Hippocampal formation (tissue), 2 donors: Measurements from ENCODE around the gene VAT1L.

ENCODE experiments used
- DNase-seq, 2 donors: peaks; one replicate each; lab custom pipeline; 2025; lab: John Stamatoyannopoulos, UW

The VAT1L gene

DNA sequence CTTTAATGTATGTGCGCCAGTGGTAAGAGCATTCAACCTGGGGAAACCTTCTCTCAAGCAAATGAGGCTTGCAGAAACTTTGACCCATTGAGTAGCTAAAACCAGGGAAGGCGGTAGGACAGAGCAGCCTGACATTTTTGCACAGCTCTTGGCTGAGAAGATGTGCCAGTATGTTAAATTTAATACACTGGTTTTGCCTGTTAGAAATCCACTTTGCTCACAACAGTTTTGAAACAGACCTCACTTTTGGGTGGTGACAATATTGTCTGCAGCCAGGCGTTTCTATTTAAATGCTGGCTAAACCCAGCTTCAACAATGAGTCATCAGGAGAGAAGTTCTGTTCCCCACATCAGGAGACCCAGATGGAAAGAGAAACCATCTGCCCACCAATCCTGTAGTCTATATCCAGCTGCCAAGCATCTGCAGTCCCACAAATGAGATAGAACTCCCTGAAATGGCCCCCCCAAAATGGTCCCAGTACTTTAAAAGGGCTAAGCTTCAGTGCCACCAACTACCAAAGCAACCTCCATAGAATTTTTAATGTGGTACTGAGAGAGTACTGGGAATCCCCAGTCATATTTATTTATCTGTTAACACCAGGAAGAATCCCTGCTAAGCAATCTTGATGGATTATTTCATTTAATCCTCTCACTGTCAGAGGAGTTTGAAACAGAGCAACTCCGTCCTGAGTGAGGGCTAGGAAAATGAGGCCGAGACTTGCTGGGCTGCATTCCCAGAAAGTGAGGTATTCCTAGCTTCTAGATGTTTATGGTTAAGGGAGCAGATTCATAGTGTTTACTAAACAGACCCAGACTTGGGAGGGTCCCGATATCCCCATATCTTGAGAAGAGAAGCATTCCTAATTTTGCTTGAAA, 205.0 kb downstream of the VAT1L start:
- DNase-seq = peak in 1 of 2 donors; percentile 9

DNA sequence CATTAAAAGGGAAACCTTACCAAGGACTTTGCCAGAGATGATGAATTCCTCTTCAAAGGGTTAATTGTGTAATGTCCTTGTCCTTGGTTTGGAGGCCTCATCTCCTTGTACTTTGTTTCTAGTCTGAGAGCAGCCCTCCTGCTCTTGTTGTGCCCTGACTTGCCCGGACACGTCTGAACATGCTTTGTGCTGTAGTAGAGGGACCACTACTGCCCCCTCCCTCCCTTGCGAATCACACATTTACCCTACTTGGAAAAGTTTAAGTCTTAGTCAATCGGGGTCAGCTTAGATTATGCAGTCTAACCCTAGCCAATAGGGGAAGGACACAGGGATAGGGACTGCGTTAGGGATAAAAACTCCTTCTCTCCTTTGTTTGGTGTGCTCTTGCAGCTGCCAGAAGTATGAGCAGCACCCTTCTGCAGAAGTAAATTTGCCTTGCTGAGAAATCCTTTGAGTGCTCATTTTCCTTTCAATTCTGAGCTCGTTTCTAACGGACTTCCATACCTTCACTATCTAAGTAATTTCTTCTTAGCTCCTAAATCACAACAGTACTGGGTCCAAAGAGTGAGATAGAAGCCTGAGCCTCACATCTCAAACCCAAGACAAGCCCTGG, 207.6 kb downstream of the VAT1L start:
- DNase-seq = no peak

DNA sequence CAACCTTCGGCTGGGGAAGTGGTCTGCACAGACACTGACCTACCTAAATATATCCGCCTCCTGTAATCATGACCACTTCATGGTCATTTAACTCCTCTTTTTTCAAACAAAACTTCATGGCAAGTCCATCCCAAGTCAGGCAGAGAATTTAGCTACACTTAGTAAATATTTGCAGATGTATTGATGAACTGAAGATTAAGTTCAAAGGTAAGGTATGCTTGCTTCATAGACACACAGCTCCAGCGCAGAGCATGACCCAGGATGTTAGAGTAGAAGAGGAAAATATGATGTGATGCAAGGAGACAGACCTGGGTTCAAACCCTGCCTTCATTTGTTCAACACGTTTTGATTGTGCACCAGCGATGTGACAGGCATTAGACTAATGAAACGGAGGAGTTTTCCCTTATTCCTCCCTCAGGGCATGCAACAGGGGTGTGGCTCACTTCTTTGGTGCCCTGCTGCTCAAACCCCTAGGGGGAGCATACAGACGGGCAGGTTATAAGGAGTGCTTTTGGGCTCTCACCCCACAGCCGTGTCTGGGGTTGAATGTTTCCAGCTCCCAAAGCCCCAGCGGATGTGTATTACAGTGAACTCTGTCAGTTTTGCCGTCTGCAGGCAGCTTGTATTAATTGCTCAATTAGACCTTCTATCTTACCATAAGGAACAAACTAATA, 210.1 kb downstream of the VAT1L start:
- DNase-seq = no peak

DNA sequence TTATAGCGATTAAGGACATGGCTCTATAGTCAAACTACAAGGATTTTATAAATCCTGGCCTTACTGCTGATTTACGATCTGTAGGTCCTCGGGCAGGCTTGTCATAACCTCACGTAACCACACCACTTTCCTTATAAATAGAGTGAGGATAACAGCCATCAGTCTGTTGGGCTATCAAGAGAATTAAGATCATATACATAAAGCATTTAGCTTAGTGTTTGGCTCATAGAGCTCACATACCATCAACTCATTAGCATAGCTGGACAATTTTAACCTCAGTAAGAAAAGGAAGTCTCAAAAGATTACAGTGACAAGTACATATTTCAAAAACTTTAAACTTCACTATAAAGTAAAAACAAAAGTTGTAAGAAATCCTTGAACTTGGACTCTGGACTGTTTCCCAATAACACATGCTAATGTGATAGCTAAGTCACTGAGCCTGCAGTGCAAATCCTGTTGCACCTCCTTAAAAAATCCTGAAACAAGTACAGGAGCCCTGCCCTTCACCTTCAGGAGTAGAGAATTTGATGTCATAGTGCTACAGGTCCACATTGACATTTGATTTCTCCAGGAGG, 213.2 kb downstream of the VAT1L start:
- no peak for DNase-seq

DNA sequence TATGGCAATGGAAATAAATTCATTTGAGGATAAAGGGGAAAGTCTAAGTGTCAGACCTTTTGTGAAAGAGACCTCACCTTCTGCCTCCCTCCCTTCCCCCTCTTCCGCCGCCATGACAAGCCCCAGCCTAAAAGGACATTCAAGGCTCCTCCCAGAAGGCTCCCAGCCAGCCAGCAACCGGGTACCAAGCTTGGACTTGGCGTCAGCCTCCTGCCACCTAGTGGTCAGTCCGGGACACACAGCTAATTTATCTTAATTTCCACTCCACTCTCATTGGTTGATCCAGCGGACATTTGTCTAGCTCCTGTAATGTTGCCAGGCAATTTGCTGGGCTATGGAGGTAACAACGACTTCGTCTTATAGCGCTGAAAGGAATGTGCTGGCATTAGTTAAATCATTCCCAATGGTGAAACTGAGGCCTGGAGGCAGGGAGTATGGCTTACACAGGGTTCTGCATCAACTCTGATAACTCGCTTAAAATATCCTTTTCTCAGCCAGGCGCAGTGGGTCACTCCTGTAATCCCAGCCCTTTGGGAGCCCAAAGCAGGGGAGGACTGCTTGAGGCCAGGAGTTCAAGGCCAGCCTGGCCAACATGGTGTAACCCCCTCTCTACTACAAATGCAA, 214.7 kb downstream of the VAT1L start:
- peak; percentile 31 to 49 for DNase-seq

DNA sequence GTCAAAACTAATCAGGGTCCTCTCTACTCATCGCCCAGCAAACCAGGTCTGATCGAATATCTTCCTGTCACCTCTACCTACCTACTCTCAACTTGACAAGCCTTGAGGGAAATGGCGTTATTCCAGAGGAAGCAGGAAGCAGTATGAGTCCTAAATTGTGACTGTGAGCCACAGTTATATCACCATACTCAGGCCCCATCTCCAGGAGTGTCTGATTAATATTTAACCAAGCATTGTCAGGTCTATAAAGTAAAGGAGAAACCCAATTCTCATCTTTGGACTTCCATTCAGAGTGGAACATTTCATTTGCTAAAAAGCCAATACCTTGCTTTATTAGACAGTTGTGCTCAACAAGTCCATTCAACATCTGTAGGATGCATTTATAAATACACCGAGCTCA, 216.2 kb downstream of the VAT1L start:
- DNase-seq = no peak

DNA sequence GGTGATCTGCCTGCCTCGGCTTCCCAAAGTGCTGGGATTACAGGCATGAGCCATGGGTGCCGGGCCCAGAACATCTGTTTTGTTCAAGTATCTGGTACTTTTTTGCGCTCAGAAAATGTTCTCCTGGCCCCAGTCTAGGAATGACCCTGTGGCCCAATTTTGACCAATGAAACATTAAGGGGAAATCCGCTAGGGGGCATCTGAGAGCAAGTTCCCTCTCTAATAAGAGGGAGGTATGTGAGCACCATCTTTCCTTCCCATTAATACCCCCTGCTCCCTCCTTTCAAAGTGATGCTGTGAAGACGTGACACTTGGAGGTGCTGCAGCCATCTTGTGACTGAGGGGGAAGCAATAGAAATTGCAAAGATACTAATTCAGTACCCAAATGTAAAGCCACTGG, 217.5 kb downstream of the VAT1L start:
- DNase-seq = no peak

DNA sequence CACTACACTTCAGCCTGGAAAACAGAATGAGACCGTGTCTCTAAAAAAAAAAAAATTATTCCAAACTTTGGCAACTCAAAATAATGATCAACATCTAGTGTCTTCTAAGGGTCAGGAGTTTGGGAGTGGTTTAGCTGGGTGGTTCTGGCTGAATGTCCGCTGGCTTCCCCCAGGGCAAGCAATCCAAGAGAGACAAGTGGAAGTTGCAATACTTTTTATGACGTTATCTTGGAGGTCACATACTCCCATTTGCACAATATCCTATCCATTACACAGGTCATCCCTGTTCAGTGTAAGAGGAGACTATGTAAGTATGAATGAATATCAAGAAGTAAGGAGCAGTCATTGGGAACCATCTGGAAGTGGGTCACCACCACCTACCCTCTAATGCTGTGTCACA, 218.8 kb downstream of the VAT1L start:
- no peak for DNase-seq

DNA sequence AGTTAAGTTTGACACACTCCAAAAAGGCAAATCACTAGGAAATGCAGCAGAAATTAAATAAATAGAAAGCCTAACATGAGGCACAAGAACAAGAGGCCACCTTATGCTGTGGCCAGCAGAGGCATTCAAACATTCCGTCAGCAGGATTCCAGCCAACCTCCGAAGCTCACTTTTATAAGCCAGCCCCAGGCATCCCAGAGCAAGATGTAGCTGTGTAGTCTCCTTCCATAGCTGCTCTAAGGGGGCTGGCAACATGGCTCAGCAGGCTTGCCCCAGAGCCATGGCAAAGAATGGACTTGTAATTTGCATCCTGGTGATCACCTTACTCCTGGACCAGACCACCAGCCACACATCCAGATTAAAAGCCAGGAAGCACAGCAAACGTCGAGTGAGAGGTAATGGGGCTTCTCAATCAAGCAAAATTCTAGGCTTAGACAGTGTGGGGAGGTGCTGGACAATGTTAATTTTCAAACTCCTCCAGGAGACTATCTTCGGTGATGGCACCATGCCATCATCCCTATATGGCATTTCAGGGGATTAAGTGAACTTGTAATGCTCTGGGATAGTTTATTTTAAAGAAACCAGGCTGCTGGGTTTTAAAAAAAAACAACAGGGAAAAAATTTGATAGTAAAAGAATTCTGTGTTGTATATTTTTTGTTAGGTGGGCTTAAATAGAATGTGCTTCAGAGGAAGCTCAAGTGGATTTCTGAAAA, 234.1 kb downstream of the VAT1L start, which contains the start of gene CLEC3A:
TSS of gene CLEC3A (plus strand) at position 202 of the 714 bp plus-strand sequence. CDS start at position 281, 79 bp downstream.
- DNase-seq = no peak

DNA sequence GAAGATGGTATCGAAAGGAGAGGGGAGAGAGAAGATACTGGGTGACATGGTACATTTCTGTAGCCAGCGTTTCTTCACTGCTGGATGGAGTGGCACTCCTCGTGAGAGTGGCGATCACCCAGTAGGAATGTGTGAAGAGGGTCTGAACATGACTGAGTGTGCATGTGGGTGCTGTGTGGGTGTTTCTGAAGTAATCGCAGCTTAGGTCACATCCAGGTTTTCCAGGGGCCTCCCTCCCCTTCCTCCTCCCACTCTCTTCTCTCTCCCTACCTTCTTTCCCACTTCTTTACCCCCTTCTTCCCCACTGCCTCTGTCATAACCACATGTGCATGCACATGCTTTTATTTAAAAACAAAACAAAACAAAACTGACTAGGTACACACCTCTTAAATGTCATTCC, 235.8 kb downstream of the VAT1L start:
- no peak for DNase-seq

DNA sequence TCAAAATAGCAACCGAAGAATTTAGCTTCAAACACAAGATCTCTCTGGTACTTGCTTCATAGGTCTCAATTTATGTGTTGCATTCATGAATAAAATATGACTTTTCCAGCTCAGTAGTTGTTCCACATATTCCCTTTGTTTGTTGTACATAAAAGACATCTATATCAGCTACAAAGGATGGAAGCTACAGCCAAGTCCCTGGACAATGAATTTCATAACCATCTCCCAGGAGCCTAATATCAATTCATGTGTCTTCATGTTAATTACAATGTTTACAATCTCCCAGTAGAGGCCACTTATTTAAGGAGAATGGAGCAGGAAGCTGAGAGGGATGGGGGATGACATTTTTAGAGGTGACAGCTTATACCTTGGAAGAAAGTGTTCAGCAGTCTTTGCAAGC, 237.3 kb downstream of the VAT1L start:
- no peak for DNase-seq

DNA sequence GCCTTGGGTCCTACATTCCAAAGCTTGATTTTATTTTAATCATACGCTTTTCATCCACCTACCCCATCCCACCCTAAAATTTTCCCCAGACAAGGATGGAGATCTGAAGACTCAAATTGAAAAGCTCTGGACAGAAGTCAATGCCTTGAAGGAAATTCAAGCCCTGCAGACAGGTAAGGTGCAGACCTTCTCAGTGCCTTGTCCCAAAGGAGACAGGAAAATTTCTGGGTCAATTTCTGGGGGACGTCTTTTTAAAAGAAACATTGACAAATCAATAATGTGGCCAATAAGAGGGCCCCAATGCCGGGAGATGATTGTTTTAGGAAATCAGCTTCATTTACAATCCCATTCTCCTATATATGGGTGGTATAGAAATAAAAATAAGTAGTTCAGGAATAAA, 239.7 kb downstream of the VAT1L start:
- no peak for DNase-seq
